ENCODE results near the gene MTHFD1L. TPM values are rescaled to one million over a fixed set of nuclear protein-coding genes. Genes with fewer than 3 reads are reported as not detected.
A peak's percentile ranks its signal among the peaks of the same experiment; 100 is the strongest.

Gene MTHFD1L
- total and polyA plus RNA-seq, 9 of the 15 experiments (the other 6 are each of a cell fraction or from before 2014, with no cell fraction given), result 20.9 to 128 (median 61.0) TPM

DNA sequence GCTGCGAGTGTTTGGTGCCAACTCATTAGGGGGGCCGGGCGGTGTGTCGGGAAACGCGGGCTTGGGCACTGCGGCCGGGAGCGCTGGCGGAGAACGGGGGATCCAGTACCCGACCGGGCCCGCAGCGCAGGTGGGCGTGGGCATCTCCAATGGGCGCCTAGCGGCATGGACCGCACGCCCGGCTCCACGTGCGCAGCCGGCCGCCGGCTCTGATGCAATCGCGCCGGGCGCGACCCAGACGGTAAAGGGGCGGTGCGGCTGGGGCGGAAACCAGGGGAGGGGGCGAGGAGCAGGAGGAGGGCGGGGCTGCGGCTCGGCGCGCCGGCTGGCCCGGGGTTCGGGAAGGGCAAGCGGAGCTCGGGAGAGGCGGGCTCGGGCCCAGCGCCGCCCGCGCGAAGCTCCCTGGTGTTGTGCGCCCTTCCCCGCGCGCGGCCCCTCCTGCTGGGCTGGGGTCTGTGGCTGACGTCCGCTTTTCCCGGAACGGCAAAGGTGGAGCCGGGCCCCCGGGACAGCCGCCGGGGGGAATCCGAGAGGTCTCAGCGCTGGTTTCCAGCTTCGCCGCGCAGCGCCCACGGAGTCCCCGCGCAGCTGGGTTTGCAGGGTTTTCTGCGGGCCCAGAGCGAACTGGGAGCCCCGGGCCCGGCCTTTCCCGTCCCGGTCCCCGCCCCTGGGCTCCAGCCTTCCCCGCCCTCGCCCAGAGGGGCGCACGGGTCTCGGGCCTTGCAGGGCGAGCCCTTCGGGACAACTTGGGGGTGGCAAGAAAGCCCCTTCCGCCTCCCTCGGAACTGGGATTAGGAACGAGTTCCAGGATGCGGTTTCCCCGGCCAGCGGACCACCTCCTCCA is 867 bp downstream of the MTHFD1L start (continued):
- TF ChIP-seq ZNF449 (CRISPR knock-in tag; IDR thresholded peaks at IDR 0.05) (no peak), TRIM25 (IDR thresholded peaks at IDR 0.05; ENCODE audit: borderline replicate concordance) (no peak), MIER1 (IDR thresholded peaks at IDR 0.05; ENCODE audit: low read depth) (no peak), E2F3 (CRISPR knock-in tag; IDR thresholded peaks at IDR 0.05) (no peak), ZNF143 (CRISPR knock-in tag; IDR thresholded peaks at IDR 0.05) (no peak), U2AF1 (optimal IDR thresholded peaks at IDR 0.05; ENCODE audit: low read depth, low read length) (no peak), ZBTB5 (IDR thresholded peaks at IDR 0.05) (no peak), ATF7 (IDR thresholded peaks at IDR 0.05) (peak; percentile 83), ZNF197 (CRISPR knock-in tag; IDR thresholded peaks at IDR 0.05; ENCODE audit: low read depth) (no peak), PCBP2 (IDR thresholded peaks at IDR 0.05; ENCODE audit: low read depth, low read length, poor library complexity, severe bottlenecking) (peak; percentile 33), ZSCAN32 (CRISPR knock-in tag; IDR thresholded peaks at IDR 0.05) (no peak), MYNN (IDR thresholded peaks at IDR 0.05) (no peak), MYNN (CRISPR knock-in tag; IDR thresholded peaks at IDR 0.05) (no peak), ZNF717 (CRISPR knock-in tag; IDR thresholded peaks at IDR 0.05) (no peak), POLR2G (IDR thresholded peaks at IDR 0.05; ENCODE audit: low read depth, low read length) (peak; percentile 83), ZNF77 (CRISPR knock-in tag; IDR thresholded peaks at IDR 0.05) (no peak)
- TF ChIP-seq, protein P1, sequence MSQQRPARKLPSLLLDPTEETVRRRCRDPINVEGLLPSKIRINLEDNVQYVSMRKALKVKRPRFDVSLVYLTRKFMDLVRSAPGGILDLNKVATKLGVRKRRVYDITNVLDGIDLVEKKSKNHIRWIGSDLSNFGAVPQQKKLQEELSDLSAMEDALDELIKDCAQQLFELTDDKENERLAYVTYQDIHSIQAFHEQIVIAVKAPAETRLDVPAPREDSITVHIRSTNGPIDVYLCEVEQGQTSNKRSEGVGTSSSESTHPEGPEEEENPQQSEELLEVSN (IDR thresholded peaks at IDR 0.05; ENCODE audit: borderline replicate concordance in 1 of 2, extremely low read depth in 1 of 2, insufficient read depth in 1 of 2, insufficient read length in 1 of 2, low read depth in 1 of 2, low read length in 1 of 2, poor library complexity in 1 of 2, severe bottlenecking in 1 of 2), result peak; percentile 79 to 89
- TF ChIP-seq, protein P2, sequence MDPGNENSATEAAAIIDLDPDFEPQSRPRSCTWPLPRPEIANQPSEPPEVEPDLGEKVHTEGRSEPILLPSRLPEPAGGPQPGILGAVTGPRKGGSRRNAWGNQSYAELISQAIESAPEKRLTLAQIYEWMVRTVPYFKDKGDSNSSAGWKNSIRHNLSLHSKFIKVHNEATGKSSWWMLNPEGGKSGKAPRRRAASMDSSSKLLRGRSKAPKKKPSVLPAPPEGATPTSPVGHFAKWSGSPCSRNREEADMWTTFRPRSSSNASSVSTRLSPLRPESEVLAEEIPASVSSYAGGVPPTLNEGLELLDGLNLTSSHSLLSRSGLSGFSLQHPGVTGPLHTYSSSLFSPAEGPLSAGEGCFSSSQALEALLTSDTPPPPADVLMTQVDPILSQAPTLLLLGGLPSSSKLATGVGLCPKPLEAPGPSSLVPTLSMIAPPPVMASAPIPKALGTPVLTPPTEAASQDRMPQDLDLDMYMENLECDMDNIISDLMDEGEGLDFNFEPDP (CRISPR knock-in tag; IDR thresholded peaks at IDR 0.05), result no peak

Data from K562 (cell line).